CD4-positive, alpha-beta T cell (primary cell): ENCODE data around the gene SOX5. TPM values are rescaled to one million over a fixed set of nuclear protein-coding genes. Genes with fewer than 3 reads are reported as not detected.

Experiments used
- ATAC-seq: fragments of 200-7000 bp; cut with Tn5 transposase; one replicate; pipeline ENCODE4 v1.10.0; 2022; ENCODE audit warnings: mild to moderate bottlenecking; ENCODE audit not compliant: poor library complexity
- CTCF ChIA-PET: fragments of 350-600 bp; sonication (Branson Sonifier 250); formaldehyde crosslinking; loops from one replicate; lab custom pipeline; 2021; ENCODE audit warnings: antibody characterized with exemption, inconsistent platforms; lab: Charles Lee
- POLR2A ChIA-PET: fragments of 350-600 bp; sonication (Branson Sonifier 250); formaldehyde crosslinking; loops from one replicate; lab custom pipeline; 2021; ENCODE audit warnings: antibody characterized with exemption, inconsistent platforms; lab: Charles Lee
- DNase-seq, 14 experiments: peaks; one replicate each; pipeline ENCODE4 v3.0.0-alpha.2; 2013 to 2020; ENCODE audit warnings: mixed read lengths in 2 of 14
- H3K27ac ChIP-seq, 2 donors: one replicate each; pipeline versions ENCODE4 v1.5.1 to v1.7.0; 2013; ENCODE audit warnings: low read length in 2 of 2, low read depth in 1 of 2, mild to moderate bottlenecking in 1 of 2
- H3K27me3 ChIP-seq, 2 experiments: 1 replicate in 1 of 2; 2 replicates in 1 of 2; pipeline versions ENCODE4 v1.6.1 to v1.7.0; 2013; ENCODE audit warnings: low read length in 2 of 2, control low read depth in 1 of 2, mild to moderate bottlenecking in 1 of 2, moderate library complexity in 1 of 2; ENCODE audit not compliant: insufficient read depth in 2 of 2, control insufficient read depth in 1 of 2
- H3K36me3 ChIP-seq: one replicate; pipeline ENCODE4 v1.6.1; 2013; ENCODE audit warnings: low read length, control low read depth; ENCODE audit not compliant: insufficient read depth
- H3K4me1 ChIP-seq: one replicate; pipeline ENCODE4 v1.6.1; 2013; ENCODE audit warnings: low read length, control low read depth; ENCODE audit not compliant: insufficient read depth
- H3K4me3 ChIP-seq: one replicate; pipeline ENCODE4 v1.5.1; 2013; ENCODE audit warnings: mild to moderate bottlenecking, low read length, moderate library complexity
- H3K9me3 ChIP-seq, 2 experiments: 1 replicate in 1 of 2; 2 replicates in 1 of 2; pipeline versions ENCODE4 v1.6.1 to v1.7.0; 2013; ENCODE audit warnings: low read length in 2 of 2, mild to moderate bottlenecking in 2 of 2, control low read depth in 1 of 2, moderate library complexity in 1 of 2; ENCODE audit not compliant: control insufficient read depth in 1 of 2, insufficient read depth in 1 of 2
- H3K27ac Mint-ChIP-seq: one replicate; pipeline ENCODE4 v1.8.0; 2020; ENCODE audit warnings: mixed read lengths
- H3K27me3 Mint-ChIP-seq: one replicate; pipeline ENCODE4 v1.8.0; 2021; ENCODE audit warnings: mixed read lengths
- H3K36me3 Mint-ChIP-seq: one replicate; pipeline ENCODE4 v1.8.0; 2021; ENCODE audit warnings: low read depth, mixed read lengths
- H3K4me1 Mint-ChIP-seq: one replicate; pipeline ENCODE4 v1.8.0; 2021; ENCODE audit warnings: low read depth, mixed read lengths
- H3K4me3 Mint-ChIP-seq: one replicate; pipeline ENCODE4 v1.8.0; 2020; ENCODE audit warnings: mild to moderate bottlenecking, mixed read lengths
- H3K9me3 Mint-ChIP-seq: one replicate; pipeline ENCODE4 v1.8.0; 2020; ENCODE audit warnings: mixed read lengths
- CTCF ChIP-seq: fragments of 200-600 bp; IDR thresholded peaks from one replicate; pipeline ENCODE4 v1.8.0; 2022; ENCODE audit warnings: antibody characterized with exemption, mild to moderate bottlenecking
- intact Hi-C, 2 experiments: fragments of 100-400 bp; cut with DNase I in 1 of 2; cut with micrococcal nuclease in 1 of 2; formaldehyde crosslinking; loops; one replicate each; pipeline versions ENCODE4 v1.15.1 to v1.9.0; 2023 to 2025; cut with DNase I, micrococcal nuclease
- total RNA-seq, 174 experiments: library from RNA in 2 of 174; stranded (reverse) in 2 of 174; gene quantifications; one replicate each; pipeline ENCODE4 v1.2.3 and lab custom pipeline; 2021 to 2026

Gene SOX5
- total RNA-seq, 2 experiments from 2014 or later: not detected

- no peak overlapping the region for H3K27ac ChIP-seq
- POLR2A ChIA-PET: no interaction called here
- Mint-ChIP-seq H3K36me3 (no peaks in the 10 kb centered on the region), H3K4me3 (no peak overlapping the region), H3K27ac (no peak overlapping the region), H3K9me3 (no peaks in the 10 kb centered on the region), H3K27me3 (no peaks in the 10 kb centered on the region), H3K4me1 (no peaks in the 10 kb centered on the region)
- no peak overlapping the region for H3K4me3 ChIP-seq
- TF ChIP-seq CTCF: no peak
- no peaks in the 10 kb centered on the region for H3K27me3 ChIP-seq
- ATAC-seq (no peak), DNase-seq (no peak)
- no peaks in the 10 kb centered on the region for H3K4me1 ChIP-seq
- CTCF ChIA-PET: no interaction called here
- no peaks in the 10 kb centered on the region for H3K36me3 ChIP-seq
- no peaks in the 10 kb centered on the region for H3K9me3 ChIP-seq
- intact Hi-C loops: no loop called here
These were observed 97.9 kb downstream of the SOX5 start for GRCh38 chr12:23851602-23852001.

DNA sequence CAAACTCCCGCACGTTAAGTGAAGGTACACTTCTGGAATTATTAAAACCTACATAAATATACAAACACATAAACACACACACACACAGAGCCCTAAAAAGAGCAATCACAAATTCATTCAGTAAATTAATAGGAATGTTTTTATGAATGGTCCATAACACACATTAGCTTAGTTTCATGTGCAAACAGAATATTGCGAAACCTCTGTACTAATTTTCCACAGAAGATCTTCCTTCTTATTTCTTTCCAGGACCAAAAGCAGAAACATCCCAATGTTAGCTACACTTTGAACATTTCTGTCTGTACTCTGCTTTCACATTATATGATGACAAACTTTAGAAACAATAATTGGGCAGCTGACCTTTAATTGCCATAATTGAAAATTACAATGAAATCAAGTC is 101.6 kb downstream of the SOX5 start:
- DNase-seq (no peak), ATAC-seq (no peak)
- Histone ChIP-seq H3K36me3 (no peaks in the 10 kb centered on the region), H3K4me1 (no peaks in the 10 kb centered on the region), H3K27ac (no peak overlapping the region), H3K27me3 (no peaks in the 10 kb centered on the region), H3K9me3 (no peaks in the 10 kb centered on the region), H3K4me3 (no peak overlapping the region)
- no peaks in the 10 kb centered on the region for H3K36me3 Mint-ChIP-seq
- TF ChIP-seq CTCF: no peak
- H3K9me3 Mint-ChIP-seq: no peaks in the 10 kb centered on the region
- intact Hi-C loops: no loop called here
- no peak overlapping the region for H3K27ac Mint-ChIP-seq
- H3K27me3 Mint-ChIP-seq: no peaks in the 10 kb centered on the region
- ChIA-PET CTCF (interaction anchor here (1.5 kb wide), 1 partner anchor 11 kb away, joined by 3 read pairs; no protein-coding TSS in a partner anchor), POLR2A (no interaction called here)
- H3K4me3 Mint-ChIP-seq: no peak overlapping the region
- H3K4me1 Mint-ChIP-seq: no peaks in the 10 kb centered on the region

DNA sequence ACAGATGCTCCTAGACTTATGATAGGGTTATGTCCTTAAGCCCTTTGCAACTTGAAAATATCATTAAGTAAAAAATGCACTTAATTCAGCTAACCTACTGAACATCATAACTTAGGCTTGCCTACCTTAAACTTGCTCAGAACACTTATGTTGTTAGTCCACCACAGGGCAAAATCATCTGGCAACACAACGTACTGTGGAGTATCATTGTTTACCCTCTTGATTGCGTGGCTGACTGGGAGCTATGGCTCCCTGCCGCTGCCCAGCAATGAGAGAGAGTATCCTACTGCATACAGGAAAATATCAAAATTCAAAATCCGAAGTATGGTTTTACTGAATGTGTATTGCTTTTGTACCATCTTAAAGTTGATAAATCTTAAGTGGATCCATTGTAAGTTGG is 105.5 kb downstream of the SOX5 start:
- H3K36me3 Mint-ChIP-seq: no peaks in the 10 kb centered on the region
- H3K27me3 Mint-ChIP-seq: no peaks in the 10 kb centered on the region
- Histone ChIP-seq H3K4me3 (no peak overlapping the region), H3K36me3 (no peaks in the 10 kb centered on the region), H3K27me3 (no peaks in the 10 kb centered on the region), H3K9me3 (peaks cover 0 to under 1% of the 10 kb centered on the region in 2 experiments), H3K4me1 (no peaks in the 10 kb centered on the region), H3K27ac (no peak overlapping the region)
- H3K4me1 Mint-ChIP-seq: no peaks in the 10 kb centered on the region
- H3K4me3 Mint-ChIP-seq: no peak overlapping the region
- POLR2A ChIA-PET: no interaction called here
- H3K9me3 Mint-ChIP-seq: no peaks in the 10 kb centered on the region
- no peak for ATAC-seq
- no peak for TF ChIP-seq CTCF
- CTCF ChIA-PET: no interaction called here
- no peak for DNase-seq
- no peak overlapping the region for H3K27ac Mint-ChIP-seq
- intact Hi-C loops: no loop called here
